Activated CD4-positive, CD25-positive, alpha-beta regulatory T cell treated with anti-CD3 and anti-CD28 coated beads, Interleukin-2, amount 50 U/mL, for 72 hours (primary cell): ENCODE results near the gene TRIM45.

Experiments used
- DNase-seq: peaks from one replicate; pipeline ENCODE4 v3.0.0; 2021

TRIM45 gene

GRCh38 chr1:117096951-117097408, 24.6 kb downstream of the TRIM45 start:
- no peak for DNase-seq

DNA sequence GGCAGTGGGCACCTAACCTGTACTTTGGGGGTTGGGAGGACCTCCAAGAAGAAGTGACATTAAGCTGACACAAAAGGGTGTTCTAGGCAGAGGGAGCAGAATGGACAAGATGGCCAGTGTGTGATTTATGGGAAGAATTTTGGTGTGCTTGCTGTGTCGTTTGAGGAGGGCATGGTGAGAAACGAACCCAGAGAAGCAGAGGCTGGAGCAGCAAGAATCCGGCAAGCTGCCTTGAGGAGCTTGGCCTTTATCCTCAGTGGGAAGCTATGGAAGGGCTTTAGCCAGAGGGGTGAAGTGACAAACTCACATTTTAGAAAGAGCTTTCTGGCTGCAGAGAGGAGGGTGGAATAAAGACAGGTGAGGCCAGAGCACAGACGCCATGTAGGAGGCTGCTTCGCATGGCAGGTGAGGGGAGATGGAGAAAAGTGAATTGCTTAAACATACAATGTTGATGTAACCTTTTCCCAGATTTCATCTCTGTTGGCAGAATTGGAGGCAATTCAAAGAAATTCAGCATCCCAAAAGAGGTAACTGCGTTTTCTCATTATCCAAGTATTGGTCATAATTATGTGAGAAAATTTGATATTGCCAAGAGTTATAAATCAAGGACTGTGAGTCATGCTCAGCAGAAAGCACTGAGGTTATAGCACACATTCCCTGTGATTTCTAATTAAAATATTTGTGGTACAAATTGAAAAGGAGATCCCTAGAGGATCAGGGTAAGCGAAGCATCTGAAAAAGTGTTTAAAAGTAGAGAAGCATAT, 26.5 kb downstream of the TRIM45 start:
- DNase-seq = no peak

GRCh38 chr1:117093870-117094621, 27.5 kb downstream of the TRIM45 start:
- DNase-seq = no peak

DNA sequence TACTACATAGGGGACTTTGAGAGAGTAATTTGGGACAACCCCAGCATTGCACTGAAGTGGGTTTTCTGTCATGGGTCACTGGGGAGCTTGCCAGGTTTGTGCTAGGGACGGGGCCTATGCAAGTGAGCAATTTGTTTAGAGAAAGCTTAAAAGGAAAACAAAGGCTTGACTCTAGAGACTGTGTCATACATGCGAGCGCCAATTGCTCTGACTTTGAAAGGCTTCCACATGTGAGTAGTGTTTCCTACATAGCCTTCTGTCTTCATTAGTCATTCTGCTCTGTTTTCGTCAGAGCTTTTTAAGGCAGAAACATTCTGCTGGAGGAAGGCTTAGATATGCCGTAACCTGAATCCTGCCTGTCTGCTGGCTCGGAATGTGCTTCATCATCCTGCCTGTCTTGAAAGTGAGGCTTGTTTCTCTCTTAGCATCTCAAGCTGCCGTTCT, 28.4 kb downstream of the TRIM45 start:
- DNase-seq = no peak

DNA sequence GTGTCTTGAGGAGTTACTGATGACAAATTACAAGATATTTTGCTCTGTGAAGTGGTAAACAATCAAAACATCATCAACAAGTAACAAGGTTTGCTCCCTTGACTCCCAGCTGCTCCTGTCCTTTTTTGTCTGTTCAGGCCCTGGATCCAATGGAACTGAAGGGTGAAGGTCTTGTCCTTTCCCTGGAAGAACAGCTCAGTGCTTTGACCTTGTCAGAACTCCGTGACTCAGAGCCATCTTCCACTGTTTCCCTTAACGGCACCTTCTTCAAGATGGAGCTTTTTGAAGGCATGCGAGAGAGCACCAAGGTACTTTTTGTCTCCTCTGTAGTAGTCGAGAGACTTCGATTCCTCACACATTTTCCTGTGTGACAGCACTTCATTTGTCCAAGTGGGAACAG, 29.0 kb downstream of the TRIM45 start:
- DNase-seq = no peak

GRCh38 chr1:117089996-117090395, 31.6 kb downstream of the TRIM45 start:
- no peak for DNase-seq

GRCh38 chr1:117087686-117088085, 33.9 kb downstream of the TRIM45 start:
- DNase-seq = no peak

GRCh38 chr1:117084231-117084630, 37.3 kb downstream of the TRIM45 start:
- no peak for DNase-seq

- no peak for DNase-seq
Observed at GRCh38 chr1:117079737-117080136, 41.8 kb downstream of the TRIM45 start.

GRCh38 chr1:117077267-117077666, 44.3 kb downstream of the TRIM45 start:
- no peak for DNase-seq

DNA sequence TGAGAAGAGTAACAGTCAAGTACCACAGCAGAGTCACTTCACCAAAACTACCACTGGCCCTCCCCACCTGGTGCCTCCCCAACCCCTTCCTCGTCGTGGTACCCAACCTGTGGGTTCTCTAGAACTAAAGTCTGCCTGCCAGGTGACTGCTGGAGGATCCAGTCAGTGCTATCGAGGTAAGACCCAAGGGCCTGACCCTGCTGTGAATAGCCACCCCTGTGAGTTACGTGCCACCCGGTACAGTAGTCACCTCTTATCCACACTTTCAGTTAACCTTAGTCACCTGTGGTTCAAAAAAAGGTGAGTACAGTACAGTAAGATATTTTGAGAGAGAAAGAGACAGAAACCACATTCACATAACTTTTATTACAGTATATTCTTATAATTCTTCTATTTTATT, 44.9 kb downstream of the TRIM45 start:
- no peak for DNase-seq

DNA sequence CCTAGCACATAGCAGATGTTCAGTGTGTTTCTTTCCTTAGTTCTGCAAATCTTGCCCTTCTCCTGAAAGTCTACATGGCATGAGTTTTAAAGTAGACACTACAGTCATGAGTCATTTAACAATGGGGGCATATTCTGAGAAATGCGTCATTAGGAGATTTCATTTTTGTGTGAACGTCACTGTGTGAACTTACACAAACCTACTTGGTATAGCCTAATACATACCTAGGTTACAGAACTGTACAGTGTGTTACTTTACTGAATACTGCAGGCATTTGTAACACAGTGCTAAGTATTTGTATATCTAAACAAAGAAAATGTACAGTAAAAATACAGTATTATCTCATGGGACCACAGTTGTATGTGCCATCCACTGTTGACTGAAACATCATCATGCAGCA, 51.4 kb downstream of the TRIM45 start:
- no peak for DNase-seq

DNA sequence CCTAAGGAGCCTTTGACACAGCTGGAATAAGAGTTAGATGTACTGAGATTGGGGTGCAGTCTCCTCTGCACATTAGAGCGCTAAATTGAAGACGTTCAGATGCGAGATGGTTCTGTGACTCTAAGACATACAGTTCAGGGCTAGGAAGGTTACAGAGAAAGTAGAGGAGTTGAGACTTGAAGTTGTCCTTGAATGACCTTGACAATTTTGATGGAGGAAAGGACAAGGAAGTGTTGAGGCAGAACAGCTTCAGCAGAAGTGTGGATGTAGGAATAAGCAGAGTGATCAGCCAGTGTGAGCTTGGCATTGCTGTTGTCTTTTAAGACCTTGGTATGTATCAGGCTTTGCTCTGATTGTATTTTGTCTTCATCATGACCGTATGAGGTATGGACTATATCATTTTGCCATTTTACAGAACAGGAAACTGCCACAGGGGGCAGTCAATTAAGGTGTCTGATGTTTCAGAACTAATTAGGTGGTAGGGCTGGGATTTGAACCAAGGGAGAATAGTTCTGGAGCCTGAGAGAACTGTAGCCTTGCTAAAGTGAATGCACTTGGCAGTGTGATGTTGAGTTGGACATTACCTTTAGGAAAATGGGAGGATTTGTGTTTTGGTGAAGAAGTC, 52.2 kb downstream of the TRIM45 start:
- no peak for DNase-seq

DNA sequence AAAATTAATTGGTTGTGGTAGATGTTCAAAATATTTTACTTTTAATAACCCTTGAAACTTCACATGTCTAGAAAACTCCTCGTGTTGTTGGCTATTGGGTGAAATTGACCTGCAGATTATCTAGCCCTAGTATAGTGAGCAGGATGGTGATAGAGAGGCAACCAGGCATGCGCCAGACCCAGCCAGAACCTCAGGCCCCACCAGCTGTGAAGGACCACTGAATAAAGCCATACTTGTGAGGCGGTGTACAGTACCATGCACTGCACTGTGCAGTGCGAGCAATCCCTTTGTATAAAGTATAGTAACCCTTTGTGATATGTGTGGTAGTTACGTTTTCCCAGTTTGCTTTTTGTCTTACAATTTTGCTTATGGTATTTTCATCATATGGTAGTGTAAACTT, 53.0 kb downstream of the TRIM45 start:
- no peak for DNase-seq

- DNase-seq = peak; percentile 42
Observed at GRCh38 chr1:117067533-117068370, 53.8 kb downstream of the TRIM45 start.

- no peak for DNase-seq
Observed at GRCh38 chr1:117066367-117066766, 55.2 kb downstream of the TRIM45 start.

GRCh38 chr1:117061986-117062415, 59.5 kb downstream of the TRIM45 start:
- no peak for DNase-seq
